ENCODE results near the gene SCNN1B.

Gene SCNN1B

DNA sequence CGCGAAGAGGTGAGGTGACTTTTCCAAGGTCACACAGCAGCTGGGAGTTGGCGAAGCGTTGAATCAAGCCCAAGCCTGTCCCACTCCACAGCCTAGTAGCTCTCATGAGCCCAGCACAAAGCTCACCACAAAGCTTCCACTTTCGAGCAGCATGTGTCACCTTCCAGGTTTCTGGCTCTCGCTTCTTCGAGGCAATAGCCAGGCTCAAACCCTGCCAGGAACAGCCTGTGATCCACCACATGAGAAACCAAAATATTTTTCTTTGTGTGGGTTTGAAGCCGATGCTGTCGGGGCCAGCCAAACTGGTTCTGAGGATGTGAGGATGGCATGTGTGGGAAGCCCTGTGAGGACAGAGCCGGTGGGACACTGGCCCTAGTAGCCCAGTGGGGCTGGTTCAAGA lies 82.8 kb downstream of the SCNN1B start:
- Histone ChIP-seq H3K79me2 (ENCODE audit: insufficient read depth, low read length) (no peaks in the 10 kb centered on the region), H3K9me3 (ENCODE audit: insufficient read depth, low read length) (no peaks in the 10 kb centered on the region), H3K4me2 (ENCODE audit: low read depth, low read length, poor library complexity, severe bottlenecking) (no peak overlapping the region), H3K36me3 (ENCODE audit: low read length) (no peaks in the 10 kb centered on the region), H4K20me1 (ENCODE audit: low read depth, low read length) (no peaks in the 10 kb centered on the region), H3K27me3 (ENCODE audit: low read length) (no peaks in the 10 kb centered on the region), H3K4me3 (ENCODE audit: insufficient read depth, low read length, poor library complexity, severe bottlenecking) (no peak overlapping the region), H3K9me2 (replicated peaks; ENCODE audit: insufficient read depth, low read length) (no peaks in the 10 kb centered on the region), H3K9ac (ENCODE audit: low read length) (no peak overlapping the region), H2AFZ (ENCODE audit: low read depth, low read length, severe bottlenecking) (no peak overlapping the region), H3K27ac (ENCODE audit: low read depth, low read length) (no peak overlapping the region), H3F3A (ENCODE audit: insufficient read depth) (no peaks in the 10 kb centered on the region)
- TF ChIP-seq EZH2phosphoT487 (conservative IDR thresholded peaks at IDR 0.05; ENCODE audit: low read length) = no peak

GRCh38 chr16:23385441-23385840 lies 83.3 kb downstream of the SCNN1B start:
- Histone ChIP-seq H3K9me2 (replicated peaks; ENCODE audit: insufficient read depth, low read length) (no peaks in the 10 kb centered on the region), H3K79me2 (ENCODE audit: insufficient read depth, low read length) (no peaks in the 10 kb centered on the region), H3K27ac (ENCODE audit: low read depth, low read length) (no peak overlapping the region), H3K9me3 (ENCODE audit: insufficient read depth, low read length) (no peaks in the 10 kb centered on the region), H3K9ac (ENCODE audit: low read length) (no peak overlapping the region), H3K36me3 (ENCODE audit: low read length) (no peaks in the 10 kb centered on the region), H2AFZ (ENCODE audit: low read depth, low read length, severe bottlenecking) (no peak overlapping the region), H3K4me2 (ENCODE audit: low read depth, low read length, poor library complexity, severe bottlenecking) (no peak overlapping the region), H3K27me3 (ENCODE audit: low read length) (no peaks in the 10 kb centered on the region), H4K20me1 (ENCODE audit: low read depth, low read length) (no peaks in the 10 kb centered on the region), H3F3A (ENCODE audit: insufficient read depth) (no peaks in the 10 kb centered on the region), H3K4me3 (ENCODE audit: insufficient read depth, low read length, poor library complexity, severe bottlenecking) (no peak overlapping the region)
- no peak for TF ChIP-seq EZH2phosphoT487 (conservative IDR thresholded peaks at IDR 0.05; ENCODE audit: low read length)
- TF ChIP-seq, protein P1, sequence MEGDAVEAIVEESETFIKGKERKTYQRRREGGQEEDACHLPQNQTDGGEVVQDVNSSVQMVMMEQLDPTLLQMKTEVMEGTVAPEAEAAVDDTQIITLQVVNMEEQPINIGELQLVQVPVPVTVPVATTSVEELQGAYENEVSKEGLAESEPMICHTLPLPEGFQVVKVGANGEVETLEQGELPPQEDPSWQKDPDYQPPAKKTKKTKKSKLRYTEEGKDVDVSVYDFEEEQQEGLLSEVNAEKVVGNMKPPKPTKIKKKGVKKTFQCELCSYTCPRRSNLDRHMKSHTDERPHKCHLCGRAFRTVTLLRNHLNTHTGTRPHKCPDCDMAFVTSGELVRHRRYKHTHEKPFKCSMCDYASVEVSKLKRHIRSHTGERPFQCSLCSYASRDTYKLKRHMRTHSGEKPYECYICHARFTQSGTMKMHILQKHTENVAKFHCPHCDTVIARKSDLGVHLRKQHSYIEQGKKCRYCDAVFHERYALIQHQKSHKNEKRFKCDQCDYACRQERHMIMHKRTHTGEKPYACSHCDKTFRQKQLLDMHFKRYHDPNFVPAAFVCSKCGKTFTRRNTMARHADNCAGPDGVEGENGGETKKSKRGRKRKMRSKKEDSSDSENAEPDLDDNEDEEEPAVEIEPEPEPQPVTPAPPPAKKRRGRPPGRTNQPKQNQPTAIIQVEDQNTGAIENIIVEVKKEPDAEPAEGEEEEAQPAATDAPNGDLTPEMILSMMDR (IDR thresholded peaks at IDR 0.05; ENCODE audit: insufficient read depth, low read length, poor library complexity, severe bottlenecking) = no peak

DNA sequence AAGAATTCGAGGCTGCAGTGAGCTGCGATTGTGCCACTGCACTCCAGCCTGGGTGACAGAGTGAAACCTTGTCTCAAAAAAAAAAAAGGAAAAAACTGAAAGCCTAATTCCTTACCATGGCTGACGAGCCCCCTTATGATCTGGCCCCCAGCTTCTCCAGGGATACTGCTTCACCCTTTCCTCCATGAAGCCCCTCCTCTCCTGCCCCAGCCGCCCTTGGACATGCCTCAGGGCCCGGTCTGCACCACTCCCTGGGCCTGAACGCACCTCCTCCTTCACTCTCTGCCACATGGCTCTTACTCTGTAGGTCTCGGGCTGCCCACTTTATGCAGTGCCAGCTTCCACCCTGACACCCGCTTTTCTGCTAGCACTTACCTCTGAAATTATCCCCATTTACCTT lies 85.6 kb downstream of the SCNN1B start:
- H3F3A ChIP-seq (ENCODE audit: insufficient read depth) = no peaks in the 10 kb centered on the region
- no peak overlapping the region for H3K4me3 ChIP-seq (ENCODE audit: insufficient read depth, low read length, poor library complexity, severe bottlenecking)
- no peaks in the 10 kb centered on the region for H4K20me1 ChIP-seq (ENCODE audit: low read depth, low read length)
- H3K9ac ChIP-seq (ENCODE audit: low read length) = no peak overlapping the region
- no peaks in the 10 kb centered on the region for H3K9me2 ChIP-seq (replicated peaks; ENCODE audit: insufficient read depth, low read length)
- no peaks in the 10 kb centered on the region for H3K9me3 ChIP-seq (ENCODE audit: insufficient read depth, low read length)
- H3K4me2 ChIP-seq (ENCODE audit: low read depth, low read length, poor library complexity, severe bottlenecking) = no peak overlapping the region
- H2AFZ ChIP-seq (ENCODE audit: low read depth, low read length, severe bottlenecking) = no peak overlapping the region
- H3K36me3 ChIP-seq (ENCODE audit: low read length) = no peaks in the 10 kb centered on the region
- no peaks in the 10 kb centered on the region for H3K27me3 ChIP-seq (ENCODE audit: low read length)
- H3K27ac ChIP-seq (ENCODE audit: low read depth, low read length) = no peak overlapping the region
- TF ChIP-seq, protein P1 (IDR thresholded peaks at IDR 0.05; ENCODE audit: insufficient read depth, low read length, poor library complexity, severe bottlenecking) = no peak
- TF ChIP-seq EZH2phosphoT487 (conservative IDR thresholded peaks at IDR 0.05; ENCODE audit: low read length) = no peak
- no peaks in the 10 kb centered on the region for H3K79me2 ChIP-seq (ENCODE audit: insufficient read depth, low read length)

DNA sequence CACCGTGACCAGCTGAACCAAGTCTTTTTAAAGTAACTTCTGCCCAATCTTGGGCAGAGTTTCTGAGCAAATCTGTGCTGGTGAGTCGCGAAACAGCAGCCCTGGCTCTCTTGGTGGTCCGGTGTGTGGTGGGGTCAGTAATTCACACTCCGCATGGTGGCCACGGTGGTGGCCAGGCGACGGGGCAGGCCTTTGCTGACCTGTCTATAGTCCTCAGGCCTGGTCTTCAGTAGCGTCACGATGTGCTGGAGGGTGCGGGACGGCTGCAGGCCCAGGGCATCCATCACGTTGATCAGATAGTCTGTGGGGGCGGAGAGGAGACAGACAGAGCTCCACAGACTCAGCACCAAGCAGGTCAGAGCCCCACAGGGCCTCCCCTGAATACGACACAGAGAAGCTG lies 86.7 kb downstream of the SCNN1B start:
- Histone ChIP-seq H3K27ac (ENCODE audit: low read depth, low read length) (no peak overlapping the region), H3K36me3 (ENCODE audit: low read length) (no peaks in the 10 kb centered on the region), H3K4me3 (ENCODE audit: insufficient read depth, low read length, poor library complexity, severe bottlenecking) (no peak overlapping the region), H3F3A (ENCODE audit: insufficient read depth) (no peaks in the 10 kb centered on the region), H3K9me2 (replicated peaks; ENCODE audit: insufficient read depth, low read length) (no peaks in the 10 kb centered on the region), H3K9ac (ENCODE audit: low read length) (no peak overlapping the region), H3K27me3 (ENCODE audit: low read length) (no peaks in the 10 kb centered on the region), H3K79me2 (ENCODE audit: insufficient read depth, low read length) (no peaks in the 10 kb centered on the region), H3K4me2 (ENCODE audit: low read depth, low read length, poor library complexity, severe bottlenecking) (no peak overlapping the region), H4K20me1 (ENCODE audit: low read depth, low read length) (no peaks in the 10 kb centered on the region), H2AFZ (ENCODE audit: low read depth, low read length, severe bottlenecking) (no peak overlapping the region), H3K9me3 (ENCODE audit: insufficient read depth, low read length) (no peaks in the 10 kb centered on the region)
- TF ChIP-seq EZH2phosphoT487 (conservative IDR thresholded peaks at IDR 0.05; ENCODE audit: low read length) = no peak
- TF ChIP-seq, protein P1 (IDR thresholded peaks at IDR 0.05; ENCODE audit: insufficient read depth, low read length, poor library complexity, severe bottlenecking) = no peak
